ENCODE measurements around the gene CMAS. TPM values are rescaled to one million over a fixed set of nuclear protein-coding genes. Genes with fewer than 3 reads are reported as not detected.
"Not testable (repeated sequence)": the region's sequence is repeated elsewhere in the genome, so short reads cannot be mapped to it uniquely, and the experiment has no call there.

Gene CMAS
- total and polyA plus RNA-seq, 2 experiments from 2014 or later = 53.7 to 79.9 TPM

- H3K27me3 ChIP-seq = no peaks in the 10 kb centered on the region
- no peaks in the 10 kb centered on the region for H4K20me1 ChIP-seq (ENCODE audit: insufficient read depth, poor library complexity, severe bottlenecking)
- no peaks in the 10 kb centered on the region for H3K79me2 ChIP-seq
- H3K36me3 ChIP-seq (replicated peaks; ENCODE audit: insufficient read depth, low read depth) = no peaks in the 10 kb centered on the region
- TF ChIP-seq EZH2 (IDR thresholded peaks at IDR 0.05; ENCODE audit: borderline replicate concordance) (no peak), CTCF (IDR thresholded peaks at IDR 0.05; ENCODE audit: poor library complexity) (no peak), EZH2phosphoT487 (IDR thresholded peaks at IDR 0.05; ENCODE audit: low read depth, severe bottlenecking, unreplicated experiment) (no peak)
- no peak overlapping the region for H2AFZ ChIP-seq
- H3K4me1 ChIP-seq (ENCODE audit: insufficient read depth) = no peaks in the 10 kb centered on the region
- H3K4me3 ChIP-seq = no peak overlapping the region
- DNase-seq (ENCODE audit: low spot score) = no peak
- H3K9me3 ChIP-seq (ENCODE audit: low read depth) = no peaks in the 10 kb centered on the region
- 92% methylated on average over 3 of the region's 3 CpGs for WGBS (ENCODE audit: low lambda C conversion rate, missing lambda C conversion rate)
- H3K9me2 ChIP-seq (replicated peaks; ENCODE audit: insufficient read depth) = no peaks in the 10 kb centered on the region
- H3K4me2 ChIP-seq = no peak overlapping the region
- H3K27ac ChIP-seq = no peak overlapping the region
Observed at GRCh38 chr12:22002430-22002829, 43.6 kb upstream of the CMAS start.

DNA sequence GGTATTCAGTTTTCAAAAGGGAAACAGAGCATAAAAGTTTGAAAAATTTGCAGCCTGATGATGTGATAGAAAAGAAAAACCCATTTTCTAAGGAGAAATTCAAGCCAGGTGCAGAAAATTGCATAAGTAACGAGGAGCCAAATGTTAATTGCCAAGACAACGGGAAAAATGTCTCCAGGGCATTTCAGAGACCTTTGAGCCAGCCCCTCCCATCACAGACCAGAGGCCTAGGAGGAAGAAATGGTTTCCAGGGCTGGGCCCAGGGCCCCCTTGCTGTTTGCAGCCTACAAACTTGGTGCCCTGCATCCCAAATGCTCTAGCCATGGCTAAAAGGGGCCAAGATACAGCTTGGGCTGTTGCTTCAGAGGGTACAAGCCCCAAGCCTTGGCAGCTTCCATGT lies 38.2 kb upstream of the CMAS start:
- H2AFZ ChIP-seq; H3K4me3 ChIP-seq; H3K9me2 ChIP-seq (replicated peaks; ENCODE audit: insufficient read depth); DNase-seq (ENCODE audit: low spot score); H3K36me3 ChIP-seq (replicated peaks; ENCODE audit: insufficient read depth, low read depth); H3K9me3 ChIP-seq (ENCODE audit: low read depth); H3K27me3 ChIP-seq; H3K4me2 ChIP-seq; H3K27ac ChIP-seq; H3K4me1 ChIP-seq (ENCODE audit: insufficient read depth); H4K20me1 ChIP-seq (ENCODE audit: insufficient read depth, poor library complexity, severe bottlenecking); H3K79me2 ChIP-seq: not testable (repeated sequence)
- WGBS (ENCODE audit: low lambda C conversion rate, missing lambda C conversion rate) = 75% methylated on average over 2 of the region's 2 CpGs

DNA sequence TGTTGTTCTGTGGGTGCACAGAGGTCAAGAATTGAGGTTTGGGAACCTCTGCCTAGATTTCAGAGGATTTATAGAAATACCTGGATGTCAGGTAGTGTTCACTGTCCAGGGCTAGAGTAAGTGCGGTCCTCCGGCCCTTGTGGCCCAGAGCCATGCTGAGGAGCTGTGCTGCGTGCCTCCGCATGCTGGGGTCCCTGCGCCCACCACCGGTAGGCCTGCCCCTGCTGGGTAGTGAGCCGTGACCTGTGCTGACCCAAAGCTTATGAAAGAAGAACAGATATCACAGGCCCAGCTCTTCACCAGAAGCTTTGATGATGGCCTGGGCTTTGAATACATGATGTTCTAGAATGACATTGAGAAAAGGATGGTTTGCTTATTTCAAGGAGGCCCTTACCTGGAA lies 37.8 kb upstream of the CMAS start:
- no peaks in the 10 kb centered on the region for H3K9me3 ChIP-seq (ENCODE audit: low read depth)
- no peak for DNase-seq (ENCODE audit: low spot score)
- H3K79me2 ChIP-seq = no peaks in the 10 kb centered on the region
- H3K27ac ChIP-seq = no peak overlapping the region
- H3K4me1 ChIP-seq (ENCODE audit: insufficient read depth) = no peaks in the 10 kb centered on the region
- H3K27me3 ChIP-seq = no peaks in the 10 kb centered on the region
- 91% methylated on average over 7 of the region's 7 CpGs for WGBS (ENCODE audit: low lambda C conversion rate, missing lambda C conversion rate)
- no peak overlapping the region for H3K4me3 ChIP-seq
- no peak overlapping the region for H2AFZ ChIP-seq
- H4K20me1 ChIP-seq (ENCODE audit: insufficient read depth, poor library complexity, severe bottlenecking) = no peaks in the 10 kb centered on the region
- no peak for TF ChIP-seq EZH2phosphoT487 (IDR thresholded peaks at IDR 0.05; ENCODE audit: low read depth, severe bottlenecking, unreplicated experiment)
- TF ChIP-seq EZH2 (IDR thresholded peaks at IDR 0.05; ENCODE audit: borderline replicate concordance) = no peak
- TF ChIP-seq CTCF (IDR thresholded peaks at IDR 0.05; ENCODE audit: poor library complexity) = no peak
- H3K9me2 ChIP-seq (replicated peaks; ENCODE audit: insufficient read depth) = no peaks in the 10 kb centered on the region
- no peak overlapping the region for H3K4me2 ChIP-seq
- no peaks in the 10 kb centered on the region for H3K36me3 ChIP-seq (replicated peaks; ENCODE audit: insufficient read depth, low read depth)

DNA sequence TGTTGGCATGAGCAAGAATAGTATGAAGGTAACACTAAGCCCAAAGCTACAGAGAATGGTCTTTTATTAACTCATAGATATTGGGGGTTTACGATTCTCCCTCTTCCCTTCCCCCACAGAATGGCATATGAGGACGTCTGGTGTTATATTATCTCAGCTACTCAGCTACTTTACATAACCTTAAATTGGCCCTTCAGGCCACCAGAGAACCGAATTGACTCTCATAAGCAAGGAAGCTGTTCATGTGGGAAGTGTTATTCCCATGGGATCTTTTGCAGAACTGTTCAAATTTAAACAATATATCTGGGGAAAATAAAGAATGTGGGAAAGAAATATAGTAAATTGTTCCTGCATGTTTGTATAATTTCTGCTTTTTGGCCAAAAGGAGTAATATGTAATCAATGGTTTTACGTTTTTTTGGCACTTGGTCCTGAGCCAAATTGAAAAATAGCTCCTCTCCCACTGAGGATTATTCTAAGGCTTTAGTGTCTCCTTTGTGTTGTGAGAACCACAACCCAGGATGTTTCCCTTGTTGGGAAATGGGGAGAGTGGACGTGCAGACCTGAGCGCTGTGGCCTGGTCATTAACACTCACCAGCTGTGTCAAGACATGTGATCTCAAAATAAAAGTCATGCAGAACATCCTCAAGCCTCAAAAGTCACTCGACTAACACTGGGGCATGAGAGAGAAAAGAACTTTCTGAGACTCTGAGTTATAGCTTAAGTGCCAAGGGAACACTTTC lies 31.8 kb upstream of the CMAS start:
- Histone ChIP-seq H2AFZ (no peak overlapping the region), H3K9me2 (replicated peaks; ENCODE audit: insufficient read depth) (no peaks in the 10 kb centered on the region), H3K27me3 (no peaks in the 10 kb centered on the region), H3K9me3 (ENCODE audit: low read depth) (no peaks in the 10 kb centered on the region), H3K79me2 (no peaks in the 10 kb centered on the region), H3K4me2 (no peak overlapping the region), H3K27ac (no peak overlapping the region), H3K4me1 (ENCODE audit: insufficient read depth) (no peaks in the 10 kb centered on the region), H3K36me3 (replicated peaks; ENCODE audit: insufficient read depth, low read depth) (no peaks in the 10 kb centered on the region), H3K4me3 (no peak overlapping the region), H4K20me1 (ENCODE audit: insufficient read depth, poor library complexity, severe bottlenecking) (no peaks in the 10 kb centered on the region)
- DNase-seq (ENCODE audit: low spot score) = no peak
- no peak for TF ChIP-seq CTCF (IDR thresholded peaks at IDR 0.05; ENCODE audit: poor library complexity)
- no peak for TF ChIP-seq EZH2 (IDR thresholded peaks at IDR 0.05; ENCODE audit: borderline replicate concordance)
- no peak for TF ChIP-seq EZH2phosphoT487 (IDR thresholded peaks at IDR 0.05; ENCODE audit: low read depth, severe bottlenecking, unreplicated experiment)
- whole genome bisulfite sequencing (ENCODE audit: low lambda C conversion rate, missing lambda C conversion rate) = 76% methylated on average over 7 of the region's 7 CpGs
